A673 (cell line): ENCODE results near the gene PDGFC.

ENCODE experiments used
- EZH2 ChIP-seq: fragments of 200-600 bp; sonication (generic); IDR thresholded peaks from 2 replicates; pipeline ENCODE4 v1.6.1; 2017; ENCODE audit warnings: borderline replicate concordance, low read depth, mild to moderate bottlenecking, mixed read lengths, antibody characterized with exemption, low read length; ENCODE audit not compliant: poor library complexity, severe bottlenecking
- TF ChIP-seq, protein P1 (sequence below): fragments of 300-800, 200-600 bp; sonication (generic); conservative IDR thresholded peaks from 2 replicates; pipeline ENCODE4 v1.5.1; 2017; ENCODE audit warnings: low read depth, mild to moderate bottlenecking, antibody characterized with exemption, low read length, moderate library complexity, mixed read lengths

DNA sequence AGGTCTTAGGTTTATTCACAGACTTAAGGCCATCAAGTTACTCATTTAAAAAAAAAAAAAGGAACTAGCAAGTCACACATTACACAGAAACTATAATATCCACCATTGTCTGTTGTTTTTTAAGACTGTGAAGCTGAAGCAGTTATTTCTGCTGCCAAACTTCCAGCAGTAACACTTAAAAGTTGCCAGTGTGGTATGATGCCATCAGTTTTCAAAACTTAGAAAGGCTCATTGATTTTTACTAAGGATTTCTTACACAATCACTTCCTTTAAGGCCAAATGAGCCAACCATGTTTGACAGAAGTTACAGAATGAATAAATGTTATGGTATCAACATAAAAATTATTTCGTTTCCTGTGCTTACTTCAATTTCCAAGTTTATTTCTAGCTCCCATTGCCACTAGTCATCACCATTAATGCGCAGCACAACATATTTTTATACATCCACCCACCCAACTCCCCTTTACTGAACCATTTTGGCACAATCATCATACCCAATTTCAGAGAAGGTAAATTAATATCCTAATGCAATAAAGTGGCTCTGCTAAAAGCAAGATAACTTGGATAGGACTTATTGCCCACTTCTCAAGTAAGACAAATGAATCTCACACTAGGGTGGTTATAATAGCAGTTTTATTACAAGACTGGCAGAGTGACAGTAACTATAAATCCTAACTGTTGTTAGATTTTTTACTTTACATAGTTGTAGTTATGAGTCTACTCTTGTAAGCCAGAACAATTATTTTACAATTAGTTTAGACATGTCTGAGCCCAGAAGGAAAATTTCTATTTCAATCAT, 13.1 kb downstream of the PDGFC start:
- TF ChIP-seq, protein P1, sequence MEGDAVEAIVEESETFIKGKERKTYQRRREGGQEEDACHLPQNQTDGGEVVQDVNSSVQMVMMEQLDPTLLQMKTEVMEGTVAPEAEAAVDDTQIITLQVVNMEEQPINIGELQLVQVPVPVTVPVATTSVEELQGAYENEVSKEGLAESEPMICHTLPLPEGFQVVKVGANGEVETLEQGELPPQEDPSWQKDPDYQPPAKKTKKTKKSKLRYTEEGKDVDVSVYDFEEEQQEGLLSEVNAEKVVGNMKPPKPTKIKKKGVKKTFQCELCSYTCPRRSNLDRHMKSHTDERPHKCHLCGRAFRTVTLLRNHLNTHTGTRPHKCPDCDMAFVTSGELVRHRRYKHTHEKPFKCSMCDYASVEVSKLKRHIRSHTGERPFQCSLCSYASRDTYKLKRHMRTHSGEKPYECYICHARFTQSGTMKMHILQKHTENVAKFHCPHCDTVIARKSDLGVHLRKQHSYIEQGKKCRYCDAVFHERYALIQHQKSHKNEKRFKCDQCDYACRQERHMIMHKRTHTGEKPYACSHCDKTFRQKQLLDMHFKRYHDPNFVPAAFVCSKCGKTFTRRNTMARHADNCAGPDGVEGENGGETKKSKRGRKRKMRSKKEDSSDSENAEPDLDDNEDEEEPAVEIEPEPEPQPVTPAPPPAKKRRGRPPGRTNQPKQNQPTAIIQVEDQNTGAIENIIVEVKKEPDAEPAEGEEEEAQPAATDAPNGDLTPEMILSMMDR: no peak
- no peak for TF ChIP-seq EZH2
